Right forelimb (tissue), 1 donor: Measurements from ENCODE around the gene ESPN.
"Not testable (repeated sequence)": the region's sequence is repeated elsewhere in the genome, so short reads cannot be mapped to it uniquely, and the experiment has no call there.

ENCODE experiments used
- DNase-seq: peaks from one replicate; pipeline ENCODE4 v3.0.0-alpha.2; 2018

Gene ESPN

DNA sequence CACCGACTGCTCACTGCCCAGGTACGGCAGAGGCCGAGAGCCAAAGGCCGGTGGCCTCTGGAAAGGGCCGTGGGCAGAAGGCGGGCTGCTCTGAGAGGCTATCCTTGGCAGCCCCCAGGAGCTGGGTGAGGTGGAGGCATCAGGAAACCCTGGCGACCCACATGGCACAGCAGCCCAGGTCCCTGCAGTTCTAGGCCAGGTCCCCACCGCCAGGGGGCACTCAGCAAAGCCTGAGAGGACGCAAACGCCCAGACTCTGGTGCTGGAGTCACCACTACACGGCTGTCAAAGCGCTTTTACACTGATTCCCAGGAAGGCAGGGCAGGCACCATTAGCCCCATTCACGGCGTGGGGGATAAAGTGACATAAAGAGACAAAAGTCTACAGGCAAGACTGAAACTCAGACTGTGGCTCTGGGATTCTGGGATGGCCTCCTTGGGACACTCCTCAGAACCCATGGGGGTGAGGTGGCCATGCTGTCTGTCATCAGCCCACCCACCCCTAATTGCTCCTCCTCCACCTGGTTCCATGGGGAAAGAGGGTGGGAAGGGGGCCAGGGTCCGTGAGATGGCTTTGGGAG lies 61.9 kb downstream of the ESPN start:
- DNase-seq: peak; percentile 89

DNA sequence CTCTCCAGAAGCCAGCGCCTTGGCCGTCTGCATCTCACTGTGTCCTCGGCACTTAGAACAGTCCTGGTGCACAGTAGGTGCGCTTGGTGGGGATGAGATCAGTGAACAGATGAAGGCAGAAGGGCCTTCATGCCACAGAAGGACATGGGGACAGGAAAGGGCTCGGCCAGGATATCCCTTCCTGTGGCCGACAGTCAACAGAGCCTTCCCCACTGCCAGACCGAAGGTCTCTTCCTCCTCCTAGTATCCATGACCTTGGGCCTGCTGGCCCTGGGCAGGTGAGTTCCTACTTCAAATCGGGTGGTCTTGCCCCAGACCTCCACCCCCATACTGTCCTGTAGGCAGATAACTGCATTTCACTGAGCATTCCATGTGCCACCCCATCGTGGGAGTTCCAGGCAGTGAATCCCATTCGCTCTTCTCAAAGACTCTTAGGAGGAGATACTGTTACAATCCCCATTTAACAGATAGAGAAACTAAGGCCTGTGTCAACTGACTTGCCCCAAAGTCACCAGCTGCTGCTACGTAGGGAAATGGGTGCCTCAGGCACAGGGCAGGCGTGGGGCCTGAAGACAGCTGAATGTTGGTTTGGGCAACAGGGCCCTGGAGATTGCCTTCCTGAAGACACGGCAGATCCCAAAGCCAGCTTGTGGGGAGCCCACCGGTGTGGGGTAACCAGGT lies 63.4 kb downstream of the ESPN start:
- no peak for DNase-seq

DNA sequence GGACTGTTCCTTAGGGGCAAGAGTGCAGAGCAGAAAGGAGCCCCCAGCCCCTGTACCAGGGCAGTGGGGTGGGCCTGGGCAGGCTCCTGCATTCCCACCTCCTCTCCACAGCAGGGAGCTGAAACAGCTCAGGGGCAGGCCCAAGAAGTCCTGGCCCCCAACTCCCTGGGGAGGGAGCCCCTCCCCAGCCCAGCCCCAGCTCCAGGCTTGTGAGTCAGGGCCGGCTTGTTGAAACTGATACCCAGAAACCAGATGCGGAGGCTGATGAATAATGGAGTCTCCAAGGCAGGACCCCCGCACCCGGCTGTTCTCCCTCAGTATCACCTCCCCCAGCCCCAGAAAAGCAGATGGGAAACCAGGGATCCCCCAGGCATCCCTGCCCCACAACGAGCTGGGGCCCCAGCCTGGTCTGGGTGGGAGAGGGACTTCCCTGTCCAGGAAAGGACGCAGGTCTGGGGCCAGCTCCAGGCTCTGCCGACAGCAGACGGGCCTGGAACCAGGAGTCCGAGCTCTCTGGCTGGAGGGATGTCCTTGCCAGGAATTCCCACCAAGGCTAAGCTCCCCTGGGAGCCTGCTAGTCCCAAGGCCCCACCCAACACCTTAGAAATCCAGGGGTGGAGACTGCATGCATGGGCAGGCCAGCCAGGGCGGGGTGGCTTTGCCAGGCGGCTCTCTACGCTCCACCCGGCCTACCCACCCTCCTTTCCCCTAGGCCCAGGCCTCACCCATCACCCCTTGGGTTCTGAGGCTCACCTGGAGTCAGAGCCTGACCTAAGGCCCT lies 64.2 kb downstream of the ESPN start:
- DNase-seq: no peak

DNA sequence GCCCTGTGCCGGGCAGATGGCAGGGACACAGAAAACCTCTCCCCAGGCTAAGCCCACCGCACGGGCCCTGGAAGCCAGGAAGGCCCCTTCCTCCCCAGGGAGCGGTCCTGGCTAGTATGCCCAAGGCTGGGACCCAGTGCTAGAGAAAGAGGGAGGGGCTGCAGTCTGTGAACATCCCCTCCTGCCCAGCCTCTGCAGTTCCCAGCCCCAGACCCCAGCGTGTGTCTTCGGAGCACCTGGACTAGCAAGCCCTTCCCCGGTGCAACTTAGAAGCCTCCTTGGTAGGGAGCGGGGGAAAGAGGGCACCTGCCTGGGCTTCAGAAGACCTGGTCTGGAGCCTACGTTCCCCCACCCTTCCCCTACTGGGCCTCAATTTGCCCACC lies 64.8 kb downstream of the ESPN start:
- DNase-seq: no peak

DNA sequence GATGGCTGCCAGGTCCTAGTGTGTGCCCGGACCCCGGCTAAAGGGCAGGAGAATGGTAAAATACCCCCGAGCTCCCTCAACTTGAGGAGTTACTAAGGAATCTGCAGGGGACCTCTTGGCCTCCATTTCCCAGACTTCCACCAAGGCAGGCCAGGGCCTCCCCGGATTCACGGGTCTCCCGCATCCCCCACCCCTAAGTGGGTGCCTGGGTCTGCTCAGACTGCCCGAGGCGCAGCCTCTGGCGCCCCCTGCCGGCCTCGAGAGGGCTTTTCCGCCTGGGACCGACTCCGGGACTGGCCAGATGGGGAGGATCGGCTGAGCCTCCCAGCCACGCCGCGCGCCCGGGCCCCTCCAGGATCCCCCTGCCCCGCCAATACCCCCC lies 65.2 kb downstream of the ESPN start:
- DNase-seq: peak; percentile 75

DNA sequence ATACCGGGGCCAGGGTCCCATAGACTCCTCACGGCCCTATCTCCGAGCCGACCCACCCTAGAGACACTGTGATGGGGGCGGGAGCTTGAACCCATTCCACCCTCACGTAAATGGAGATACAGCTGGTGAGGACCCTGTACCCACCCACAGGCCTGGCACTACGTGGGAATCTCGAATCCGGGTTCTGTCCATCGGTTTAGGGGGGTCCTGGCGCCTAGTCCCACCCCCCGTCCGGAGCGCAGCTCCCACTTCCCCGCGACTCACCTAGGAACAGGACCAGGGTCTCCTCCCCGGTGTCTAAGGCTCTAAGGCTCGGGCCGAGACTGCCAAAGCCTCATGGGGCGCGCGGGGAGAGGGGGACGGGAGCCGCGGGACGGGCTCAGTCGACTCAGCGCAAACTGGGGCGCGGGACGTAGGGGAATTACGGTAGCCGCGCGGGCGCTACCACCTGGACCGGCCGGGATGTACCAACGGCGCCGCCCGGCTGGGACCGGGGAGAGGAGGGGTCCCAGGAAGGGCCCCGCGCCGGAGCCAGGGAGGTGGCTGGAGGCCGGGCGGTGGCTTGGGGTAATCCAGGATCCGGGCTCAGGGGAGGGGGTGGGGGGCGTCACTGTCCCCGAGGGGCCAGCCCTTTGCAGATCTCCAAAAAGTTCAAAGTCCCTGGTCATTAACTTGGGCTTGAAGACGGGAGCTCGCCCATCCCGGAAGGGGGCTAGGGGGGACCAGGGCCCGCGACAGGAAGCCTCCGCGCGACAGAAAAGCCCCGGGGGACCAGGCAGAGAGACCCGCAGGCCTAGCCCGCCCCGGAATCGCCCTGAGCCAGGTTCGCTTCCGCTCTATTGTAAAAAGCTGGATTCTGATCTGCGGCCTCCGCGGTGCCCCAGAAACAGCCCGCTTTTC lies 65.9 kb downstream of the ESPN start:
- no peak for DNase-seq

DNA sequence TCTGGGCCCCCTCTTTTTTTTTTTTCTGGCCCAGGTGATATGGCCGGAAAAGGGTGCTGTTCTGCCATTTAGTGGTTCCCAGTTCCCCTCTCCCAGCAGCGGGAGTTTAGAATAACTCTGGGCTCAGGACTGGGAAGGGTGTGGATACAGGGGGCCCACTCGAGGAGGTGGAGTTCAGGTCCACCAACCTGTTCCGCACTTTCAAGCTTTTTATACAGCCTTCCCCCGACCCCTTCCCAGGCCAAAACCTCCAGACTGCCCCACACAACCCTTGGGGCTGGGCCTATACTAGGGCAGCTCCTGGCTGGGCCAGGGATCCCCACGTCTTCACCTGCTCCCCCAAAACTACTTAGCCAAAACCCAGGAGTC lies 66.5 kb downstream of the ESPN start:
- DNase-seq: no peak

DNA sequence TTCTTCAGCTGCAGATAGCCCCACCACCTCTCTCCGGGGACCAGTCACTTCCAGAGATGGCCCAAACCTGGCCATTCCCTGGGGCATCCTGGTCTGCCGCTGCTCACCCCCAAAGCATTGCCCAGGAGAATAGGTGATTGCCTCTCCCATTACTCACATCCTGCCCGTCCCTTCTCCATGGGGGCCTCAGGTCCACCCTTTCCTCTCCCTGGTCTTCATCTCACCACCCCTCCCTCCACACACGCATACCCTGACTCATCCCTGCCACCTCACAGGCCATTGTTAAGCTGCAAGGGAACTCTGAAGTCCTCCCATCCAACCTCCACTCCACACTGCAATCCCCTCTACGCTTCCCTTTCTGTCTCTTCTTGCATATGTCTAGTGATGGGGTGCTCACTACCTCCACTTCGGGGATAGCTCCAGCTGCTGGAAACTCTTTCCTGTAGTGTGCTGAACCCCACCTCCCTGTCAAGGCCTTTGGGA lies 66.9 kb downstream of the ESPN start, which contains the start of gene PLEKHG5:
TSS of gene PLEKHG5 (minus strand) at position 188 of the 483 bp plus-strand sequence. CDS start 14,096 bp downstream, outside the sequence.
- DNase-seq: no peak

DNA sequence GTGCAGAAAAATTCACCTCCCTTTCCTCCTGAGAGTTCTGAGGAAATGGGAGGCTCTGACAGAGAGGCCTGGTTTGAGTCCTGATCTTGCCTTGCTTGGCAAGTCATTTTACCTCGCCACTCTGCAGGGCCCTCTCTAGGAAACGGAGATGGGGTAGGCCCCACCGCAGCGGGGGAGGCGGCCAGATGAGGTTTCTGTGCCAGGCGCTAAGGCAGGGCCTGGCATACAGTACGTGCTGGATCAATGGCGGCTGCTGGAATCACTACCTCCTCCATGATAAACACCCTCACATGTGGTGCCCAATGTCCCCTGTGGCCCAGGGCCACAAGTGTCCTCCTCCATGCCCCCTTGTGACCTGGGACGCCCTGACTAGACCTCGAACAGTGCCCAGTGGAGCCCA lies 67.4 kb downstream of the ESPN start:
- DNase-seq: no peak

DNA sequence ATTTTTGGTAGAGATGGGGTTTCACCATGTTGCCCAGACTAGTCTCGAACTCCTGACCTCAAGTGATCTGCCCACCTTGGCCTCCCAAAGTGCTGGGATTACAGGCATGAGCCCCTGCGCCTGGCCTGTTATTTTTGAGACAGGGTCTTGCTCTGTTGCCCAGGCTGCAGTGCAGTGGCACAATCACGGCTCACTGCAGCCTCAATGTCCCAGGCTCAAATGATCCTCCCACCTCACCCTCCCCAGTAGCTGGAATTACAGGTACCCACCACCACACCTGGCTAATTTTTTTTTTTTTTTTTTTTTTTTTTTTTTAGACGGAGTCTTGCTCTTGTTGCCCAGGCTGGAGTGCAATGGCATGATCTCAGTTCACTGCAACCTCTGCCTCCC lies 69.3 kb downstream of the ESPN start:
- not testable (repeated sequence) for DNase-seq

DNA sequence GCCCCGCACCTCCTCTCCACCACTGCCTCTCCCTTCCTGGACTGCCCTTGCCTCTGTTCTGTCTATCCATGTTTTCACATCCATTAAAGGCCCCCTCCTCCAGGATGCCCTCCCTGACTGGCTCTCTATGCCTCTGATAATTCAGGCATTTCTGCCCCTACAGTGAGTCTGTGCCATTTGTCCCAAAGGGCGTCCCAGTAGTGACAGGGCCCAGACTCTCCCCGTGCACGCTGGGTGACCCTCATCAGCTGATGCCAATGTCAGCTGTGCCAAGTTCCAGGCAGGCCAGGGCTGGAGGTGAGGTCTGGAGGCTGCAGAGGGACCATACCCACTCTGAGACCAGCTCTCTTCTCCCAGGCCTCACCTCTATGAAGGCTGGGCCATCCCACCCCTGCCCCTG lies 70.1 kb downstream of the ESPN start:
- DNase-seq: no peak

DNA sequence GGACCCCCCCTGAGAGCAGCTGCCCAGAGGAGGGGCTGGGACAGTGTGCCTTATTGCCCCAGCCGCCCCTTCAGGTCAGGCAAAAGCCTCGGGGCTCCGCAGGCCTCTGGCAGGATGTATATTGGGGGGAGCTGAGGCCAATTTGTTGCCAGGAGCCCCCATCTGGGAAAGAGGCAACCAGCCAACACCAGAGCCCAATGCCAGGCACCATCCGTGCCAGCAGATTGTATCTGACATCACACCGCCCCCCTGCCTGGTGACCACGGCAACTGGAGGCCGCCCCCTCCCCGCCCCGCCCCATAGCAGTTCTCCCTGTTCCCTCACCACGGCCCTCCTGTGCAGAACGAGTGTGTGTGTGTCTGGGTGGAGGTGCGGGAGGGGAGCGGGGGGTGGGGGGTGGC lies 70.5 kb downstream of the ESPN start:
- no peak for DNase-seq

DNA sequence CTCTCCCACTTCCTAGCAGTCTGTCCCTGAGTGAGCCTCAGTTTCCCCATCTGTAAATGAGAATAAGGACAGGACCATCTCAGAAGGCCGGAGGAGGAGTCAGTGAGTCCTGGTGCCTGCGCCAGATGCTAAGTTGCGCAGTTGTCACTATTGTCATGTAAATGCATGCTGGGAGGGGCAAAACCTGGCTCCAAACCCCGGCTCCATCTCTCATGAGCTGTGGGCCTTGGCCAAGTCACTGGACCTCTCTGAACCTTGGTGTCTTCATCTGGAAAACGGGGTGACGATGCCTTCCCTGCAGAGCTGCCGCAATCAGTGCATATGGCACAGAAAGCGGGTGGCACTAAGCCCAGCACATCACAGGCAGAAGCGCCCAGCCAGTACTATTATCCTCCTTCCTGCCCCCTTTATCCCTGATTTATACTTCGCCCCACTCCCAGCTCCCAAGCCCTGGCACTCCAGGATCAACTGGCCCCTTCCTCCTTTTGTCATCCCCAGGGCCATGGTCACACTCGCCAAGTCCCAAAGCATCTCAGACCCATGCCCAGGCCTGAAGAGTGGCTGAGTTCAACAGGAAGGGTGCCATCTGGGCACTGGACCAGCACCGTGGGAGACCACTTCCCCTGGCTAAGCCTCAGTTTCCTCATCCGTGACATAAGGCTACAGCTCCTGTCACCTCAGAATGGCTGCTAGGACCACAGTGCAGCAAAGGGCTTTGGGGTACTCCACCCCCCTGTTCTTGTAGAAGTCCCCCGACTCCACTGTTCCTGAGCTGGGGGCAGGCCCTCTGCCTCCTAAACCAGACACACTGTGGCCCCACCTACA lies 71.2 kb downstream of the ESPN start:
- DNase-seq: no peak

DNA sequence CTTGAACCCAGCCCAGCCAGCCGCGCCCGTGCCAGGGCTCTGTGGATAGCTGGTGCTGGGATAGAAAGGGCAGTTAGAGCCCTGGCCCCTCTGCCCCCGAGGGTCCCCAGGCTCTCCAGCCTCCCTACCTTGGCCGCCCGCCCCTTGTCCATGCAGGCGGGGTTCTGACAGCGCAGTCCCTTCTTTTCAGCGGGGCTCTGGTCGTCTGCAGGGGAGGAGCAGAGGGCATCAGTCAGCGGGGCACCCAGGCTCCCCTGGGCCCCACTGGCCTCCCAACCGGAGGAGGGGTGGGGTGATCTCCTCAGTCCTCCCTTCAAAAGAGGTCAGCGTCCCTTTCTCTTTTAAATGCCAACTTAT lies 71.8 kb downstream of the ESPN start:
- DNase-seq: no peak

DNA sequence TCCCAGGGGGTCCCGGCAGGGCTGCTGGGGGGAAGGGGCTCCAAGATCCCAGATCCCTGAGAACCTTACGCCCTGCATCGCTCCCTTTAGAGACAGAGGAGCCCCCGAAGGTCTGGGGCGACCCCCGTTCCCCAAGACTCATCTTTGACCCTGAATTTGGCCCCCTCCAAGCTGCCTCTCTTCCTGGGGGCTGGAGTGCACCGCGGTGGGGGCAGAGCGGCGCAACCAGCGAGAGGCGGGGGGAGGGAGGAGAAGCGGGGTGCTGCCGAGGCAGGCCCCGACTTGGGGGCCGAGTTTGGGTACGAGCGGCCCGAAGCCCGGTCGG lies 72.3 kb downstream of the ESPN start:
- no peak for DNase-seq

DNA sequence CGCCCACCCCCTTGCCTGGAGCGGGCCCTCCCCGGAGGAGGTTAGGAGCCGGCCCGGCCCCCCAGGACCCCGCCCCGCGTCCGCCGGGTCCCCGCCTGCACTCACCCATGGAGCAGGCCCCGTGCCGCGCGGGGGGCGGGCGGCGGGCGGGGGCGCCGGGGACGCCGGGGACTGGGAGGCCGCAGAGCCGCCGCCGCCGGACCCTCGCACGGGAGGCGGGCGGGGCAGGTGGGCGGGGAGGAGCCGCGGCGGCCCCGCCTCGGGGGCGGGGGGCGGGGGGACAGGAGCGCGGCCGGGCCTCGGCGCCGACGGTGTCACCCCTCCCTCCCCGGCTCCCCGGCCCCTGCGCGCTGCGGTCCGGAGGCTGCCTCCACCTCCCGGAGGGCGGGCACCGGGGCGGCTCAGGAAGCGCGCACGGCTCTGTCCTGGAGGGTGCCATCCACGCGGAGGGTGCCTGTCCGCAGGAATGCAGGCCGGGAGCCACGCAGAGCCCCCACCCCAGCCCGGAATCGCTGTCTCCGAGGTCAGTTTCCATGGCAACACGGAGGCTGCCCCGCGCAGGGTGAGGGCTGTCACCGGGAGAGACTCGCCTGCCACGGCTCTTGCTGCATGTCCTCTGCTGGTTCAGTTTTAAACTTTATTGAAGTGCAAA lies 72.8 kb downstream of the ESPN start:
- no peak for DNase-seq

DNA sequence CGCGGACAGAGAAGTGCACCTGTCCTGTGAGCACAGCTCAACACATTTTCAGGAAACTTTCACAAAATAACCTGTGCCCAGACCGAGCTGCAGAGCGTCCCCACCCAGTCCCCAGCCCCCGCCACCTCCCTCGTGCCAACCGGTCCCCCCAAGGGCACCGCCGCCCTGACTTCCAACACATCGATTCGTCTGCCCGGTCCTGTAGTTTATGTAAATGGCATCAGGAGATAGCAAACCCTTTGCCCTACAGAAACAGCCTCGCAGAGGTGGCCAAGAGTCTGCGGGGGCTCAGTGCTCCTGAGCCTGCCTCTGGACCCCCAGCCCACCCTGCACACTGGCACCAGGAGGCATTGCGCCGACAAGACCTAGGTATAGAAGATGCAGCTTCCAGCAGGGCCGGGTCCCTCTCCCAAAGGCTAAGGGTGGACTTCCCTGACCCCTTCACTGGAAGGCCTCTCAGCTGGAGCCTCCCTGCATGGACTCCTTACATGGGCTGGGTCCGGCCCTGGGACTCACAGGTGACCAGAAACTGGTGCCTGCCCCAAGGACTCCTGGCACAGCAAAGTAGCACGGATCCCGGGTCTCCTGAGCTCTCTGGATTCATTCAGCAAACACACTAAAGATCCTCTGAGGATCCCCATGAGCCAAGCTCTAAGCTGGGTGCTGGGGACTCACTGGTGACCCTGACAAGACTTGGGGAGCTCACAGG lies 73.4 kb downstream of the ESPN start:
- DNase-seq: no peak

DNA sequence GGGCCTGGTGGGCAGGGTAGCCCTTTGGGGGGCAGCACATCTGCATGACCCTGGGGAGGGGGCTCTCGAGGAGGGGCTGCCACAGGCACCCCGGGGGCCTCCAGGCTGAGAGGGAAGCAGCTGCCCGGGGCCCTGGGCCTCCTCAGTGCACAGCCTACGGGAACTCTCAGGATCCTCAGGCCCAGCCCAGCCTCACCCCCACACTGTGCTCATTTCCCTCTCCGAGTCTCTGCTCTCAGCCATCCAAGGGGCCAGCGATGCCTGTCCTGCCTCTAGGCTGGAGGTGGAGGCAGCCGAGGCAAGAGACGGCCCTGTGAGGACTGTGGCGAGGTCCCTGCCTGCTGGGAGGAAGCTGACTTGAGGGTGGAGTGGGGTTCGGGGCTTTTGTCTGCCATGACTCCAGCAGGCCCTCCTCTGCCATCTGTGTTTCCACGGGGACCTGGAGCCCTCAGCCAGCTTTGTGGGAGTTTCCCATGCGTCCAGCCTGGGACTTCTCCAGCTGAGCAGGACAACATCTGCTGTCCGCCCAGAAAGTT lies 74.1 kb downstream of the ESPN start:
- DNase-seq: no peak

DNA sequence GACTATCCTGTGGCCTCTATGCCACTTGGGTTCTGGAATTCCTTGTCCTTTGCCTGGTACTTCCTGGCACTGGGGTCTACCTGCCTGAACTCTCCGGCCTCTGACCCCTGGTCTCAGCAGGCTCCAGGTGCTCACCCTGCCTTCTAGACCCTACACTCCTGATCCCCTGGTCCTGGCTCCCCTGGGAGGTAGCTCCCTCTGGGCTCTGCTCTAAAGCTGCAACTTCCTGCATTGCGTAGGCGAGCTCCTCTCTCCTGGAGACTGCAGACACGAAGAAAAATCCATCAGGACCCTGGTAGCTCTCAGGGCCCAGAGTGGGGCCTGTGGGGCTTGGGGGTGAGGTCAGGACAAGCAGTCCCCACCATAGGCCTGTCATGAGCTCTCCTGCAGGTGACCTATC lies 74.7 kb downstream of the ESPN start:
- DNase-seq: no peak

DNA sequence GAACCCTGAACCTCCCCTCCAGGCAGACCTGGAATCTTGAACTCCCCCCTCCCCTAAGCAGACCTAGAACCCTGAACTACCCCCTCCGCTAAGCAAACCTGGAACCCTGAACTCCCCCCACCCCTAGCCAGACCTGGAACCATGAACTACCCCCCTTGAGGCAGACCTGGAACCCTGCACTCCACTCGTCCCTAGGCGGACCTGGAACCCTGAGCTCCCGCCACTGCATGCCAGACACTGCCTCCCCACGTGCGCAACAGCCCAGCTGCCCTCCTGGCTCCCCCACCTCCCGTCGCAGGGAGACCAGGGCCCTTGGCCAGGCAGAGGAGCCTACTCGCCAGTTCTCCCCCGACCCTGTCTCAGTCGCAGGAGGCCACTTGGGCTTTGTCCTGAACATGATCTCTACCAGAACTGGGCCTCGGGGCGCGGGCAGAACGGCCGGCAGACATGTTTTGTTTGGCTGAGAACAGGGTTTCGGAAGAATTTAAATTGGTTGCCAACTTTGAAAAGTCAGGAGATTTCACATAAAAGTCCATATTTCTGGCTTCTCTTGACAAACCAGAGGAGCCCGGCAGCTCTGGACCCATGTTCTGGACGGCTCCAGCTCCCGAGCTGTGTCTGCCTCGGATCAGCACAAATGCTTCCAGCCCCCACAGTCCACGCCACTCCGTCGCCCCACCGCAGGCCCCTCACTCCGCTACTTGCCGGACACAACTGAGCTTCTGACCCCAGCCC lies 76.1 kb downstream of the ESPN start:
- no peak for DNase-seq
